Right lobe of liver (tissue), 4 donors: ENCODE results near the gene IL1A.

Experiments
- CTCF ChIP-seq, 4 donors: fragments of 200-600 bp in 3 of 4; fragments of 450-650 bp in 1 of 4; IDR thresholded peaks; one replicate each; pipeline versions ENCODE4 v1.5.1 to v1.8.0; 2016 to 2022; ENCODE audit warnings: antibody characterized with exemption in 4 of 4, mild to moderate bottlenecking in 2 of 4
- POLR2A ChIP-seq: fragments of 450-650 bp; IDR thresholded peaks from one replicate; pipeline ENCODE4 v1.6.1; 2017; ENCODE audit warnings: antibody characterized with exemption, mild to moderate bottlenecking
- donor health status: DM: no; HTN: no; CAD: no.
- donor health status: DM: no; HTN: no; CAD: no.
- donor health status: DM: no; HTN: yes; CAD: no.

- TF ChIP-seq CTCF (IDR thresholded peaks at IDR 0.05) (no peak), POLR2A (no peak)
These were observed 7.5 kb upstream of the IL1A start for GRCh38 chr2:112791693-112792230.
